KMS-11 (cell line): ENCODE data around the gene ANTKMT.
"Not testable (repeated sequence)": the region's sequence is repeated elsewhere in the genome, so short reads cannot be mapped to it uniquely, and the experiment has no call there.

Source experiments
- H2AFZ ChIP-seq: fragments of 200-600 bp; sonication (generic); 2 replicates; pipeline ENCODE4 v1.6.1; 2016; ENCODE audit warnings: antibody characterized with exemption, mixed run types, low read depth
- H3K27ac ChIP-seq: fragments of 200-600 bp; sonication (generic); 2 replicates; pipeline ENCODE4 v1.6.1; 2016; ENCODE audit warnings: mild to moderate bottlenecking, mixed run types
- H3K27me3 ChIP-seq: fragments of 200-600 bp; sonication (generic); 2 replicates; pipeline ENCODE4 v1.6.1; 2017; ENCODE audit warnings: mild to moderate bottlenecking, low read depth, mixed run types, moderate library complexity; ENCODE audit not compliant: insufficient read depth
- H3K36me3 ChIP-seq: fragments of 200-600 bp; sonication (generic); 2 replicates; pipeline ENCODE4 v1.6.1; 2017; ENCODE audit warnings: mild to moderate bottlenecking, mixed run types; ENCODE audit not compliant: insufficient read depth
- H3K4me1 ChIP-seq: fragments of 200-600 bp; sonication (generic); 2 replicates; pipeline ENCODE4 v1.6.1; 2016; ENCODE audit warnings: mild to moderate bottlenecking, low read depth, mixed run types; ENCODE audit not compliant: poor library complexity, severe bottlenecking
- H3K4me2 ChIP-seq: fragments of 200-600 bp; sonication (generic); 2 replicates; pipeline ENCODE4 v1.7.0; 2016; ENCODE audit warnings: mild to moderate bottlenecking, mixed run types
- H3K4me3 ChIP-seq: fragments of 200-600 bp; sonication (generic); IDR thresholded peaks from 2 replicates; pipeline ENCODE4 v1.6.1; 2017; ENCODE audit warnings: low read depth, low read length, mixed read lengths; ENCODE audit not compliant: insufficient read depth
- H3K79me2 ChIP-seq: fragments of 200-600 bp; sonication (generic); 2 replicates; pipeline ENCODE4 v1.6.1; 2016; ENCODE audit warnings: low read depth, mixed run types; ENCODE audit not compliant: insufficient read depth
- H3K9ac ChIP-seq: fragments of 200-600 bp; sonication (generic); 2 replicates; pipeline ENCODE4 v1.6.1; 2016; ENCODE audit warnings: mild to moderate bottlenecking, mixed run types
- H4K20me1 ChIP-seq: fragments of 200-600 bp; sonication (generic); 2 replicates; pipeline ENCODE4 v1.6.1; 2016; ENCODE audit warnings: mild to moderate bottlenecking, mixed run types; ENCODE audit not compliant: insufficient read depth
- CTCF ChIP-seq: fragments of 200-600 bp; sonication (generic); conservative IDR thresholded peaks from 2 replicates; pipeline ENCODE4 v1.6.1; 2017; ENCODE audit warnings: low read depth, mild to moderate bottlenecking, antibody characterized with exemption, low read length, moderate library complexity, mixed read lengths

Gene ANTKMT

GRCh38 chr16:689175-689897 is 31.6 kb upstream of the ANTKMT start:
- Histone ChIP-seq H2AFZ (peak overlapping the region; percentile 70), H3K4me2 (peak overlapping the region; percentile 97), H3K9ac (peak overlapping the region; percentile 55; the same call in 1 of the 2 replicates), H4K20me1 (no peaks in the 10 kb centered on the region), H3K36me3 (no peaks in the 10 kb centered on the region), H3K79me2 (no peaks in the 10 kb centered on the region), H3K4me3 (no peak overlapping the region), H3K4me1 (peaks cover 4% of the 10 kb centered on the region), H3K27ac (no peak overlapping the region), H3K27me3 (peaks cover 31% of the 10 kb centered on the region)
- no peak for TF ChIP-seq CTCF

GRCh38 chr16:691242-691641 is 29.7 kb upstream of the ANTKMT start:
- H3K27me3 ChIP-seq = peaks cover 42% of the 10 kb centered on the region

GRCh38 chr16:692356-693108 is 28.4 kb upstream of the ANTKMT start:
- no peak overlapping the region for H3K27ac ChIP-seq
- no peaks in the 10 kb centered on the region for H3K79me2 ChIP-seq
- no peak overlapping the region for H2AFZ ChIP-seq
- peaks cover 9% of the 10 kb centered on the region for H3K4me1 ChIP-seq
- peaks cover 47% of the 10 kb centered on the region for H3K27me3 ChIP-seq
- H4K20me1 ChIP-seq = no peaks in the 10 kb centered on the region
- no peak overlapping the region for H3K4me2 ChIP-seq
- no peak overlapping the region for H3K9ac ChIP-seq
- H3K36me3 ChIP-seq = no peaks in the 10 kb centered on the region
- no peak overlapping the region for H3K4me3 ChIP-seq
- no peak for TF ChIP-seq CTCF

More at GRCh38 chr16:691242-691641, 29.7 kb upstream of the ANTKMT start:
- not testable (repeated sequence) for H3K9ac ChIP-seq, H3K4me1 ChIP-seq, H4K20me1 ChIP-seq, H3K4me2 ChIP-seq, H3K27ac ChIP-seq, H3K79me2 ChIP-seq, H2AFZ ChIP-seq, H3K4me3 ChIP-seq, H3K36me3 ChIP-seq

GRCh38 chr16:693364-693763 is 27.6 kb upstream of the ANTKMT start:
- Histone ChIP-seq H3K9ac (no peak overlapping the region), H3K4me1 (peaks cover 9% of the 10 kb centered on the region), H2AFZ (no peak overlapping the region), H3K4me3 (no peak overlapping the region), H3K4me2 (no peak overlapping the region), H4K20me1 (no peaks in the 10 kb centered on the region), H3K79me2 (no peaks in the 10 kb centered on the region), H3K27ac (no peak overlapping the region), H3K27me3 (peaks cover 55% of the 10 kb centered on the region), H3K36me3 (no peaks in the 10 kb centered on the region)
- no peak for TF ChIP-seq CTCF

- no peaks in the 10 kb centered on the region for H3K79me2 ChIP-seq
- no peak overlapping the region for H3K27ac ChIP-seq
- no peak overlapping the region for H3K4me3 ChIP-seq
- no peak overlapping the region for H3K4me2 ChIP-seq
- no peak overlapping the region for H3K9ac ChIP-seq
- H3K27me3 ChIP-seq = peaks cover 59% of the 10 kb centered on the region
- no peak overlapping the region for H2AFZ ChIP-seq
- TF ChIP-seq CTCF = no peak
- no peaks in the 10 kb centered on the region for H3K36me3 ChIP-seq
- peaks cover 9% of the 10 kb centered on the region for H3K4me1 ChIP-seq
- no peaks in the 10 kb centered on the region for H4K20me1 ChIP-seq
These were observed 27.2 kb upstream of the ANTKMT start for GRCh38 chr16:693766-694165.
